SJSA1 (cell line): ENCODE results near the gene TRERF1. TPM values are rescaled to one million over a fixed set of nuclear protein-coding genes. Genes with fewer than 3 reads are reported as not detected.
"Not testable (repeated sequence)": the region's sequence is repeated elsewhere in the genome, so short reads cannot be mapped to it uniquely, and the experiment has no call there.

ENCODE experiments used
- DNase-seq, 2 experiments: peaks; one replicate each; pipeline ENCODE4 v3.0.0-alpha.2; 2015 to 2020; ENCODE audit warnings: low spot score in 2 of 2, low read depth in 1 of 2
- H3K27ac ChIP-seq: fragments of 250-450 bp; sonication (Bioruptor Pico); 2 replicates; pipeline ENCODE4 v1.5.1; 2020; ENCODE audit warnings: mild to moderate bottlenecking, moderate library complexity
- H3K27me3 ChIP-seq: fragments of 250-450 bp; sonication (Bioruptor Pico); replicated peaks from 2 replicates; pipeline ENCODE4 v1.5.1; 2020; ENCODE audit warnings: mild to moderate bottlenecking, moderate library complexity
- H3K36me3 ChIP-seq: fragments of 250-450 bp; sonication (Bioruptor Pico); 2 replicates; pipeline ENCODE4 v1.5.1; 2020; ENCODE audit warnings: mild to moderate bottlenecking
- H3K4me1 ChIP-seq: fragments of 250-450 bp; sonication (Bioruptor Pico); replicated peaks from 2 replicates; pipeline ENCODE4 v1.6.1; 2021; ENCODE audit warnings: mild to moderate bottlenecking
- H3K4me3 ChIP-seq: fragments of 250-450 bp; sonication (Bioruptor Pico); 2 replicates; pipeline ENCODE4 v1.5.1; 2020; ENCODE audit warnings: mild to moderate bottlenecking
- H3K9me3 ChIP-seq: fragments of 250-450 bp; sonication (Bioruptor Pico); replicated peaks from 2 replicates; pipeline ENCODE4 v1.5.1; 2020; ENCODE audit warnings: mild to moderate bottlenecking
- total RNA-seq: library from RNA; depleted of rRNA; stranded (reverse); fragments of >200 nt; shearing (Covaris generic); gene quantifications from 2 replicates; pipeline ENCODE4 v1.2.3, GENCODE V29; 2014

The TRERF1 gene
- total RNA-seq, 1 experiment from 2014 or later = 3.6 TPM

DNA sequence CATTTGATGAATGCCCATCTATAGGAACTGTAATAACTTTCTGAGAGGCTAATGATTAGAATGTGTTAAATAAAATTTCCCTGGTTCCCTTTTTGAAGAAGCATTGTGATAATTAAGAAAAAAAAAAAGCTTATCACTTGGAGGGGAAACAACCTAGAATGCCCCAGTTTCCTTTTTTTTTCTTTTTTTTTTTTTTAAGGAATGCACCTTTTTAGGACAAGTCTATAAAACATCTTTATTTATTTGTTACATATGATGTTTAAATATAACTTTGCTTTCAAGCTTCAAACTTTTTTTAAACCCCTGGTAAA lies 226.7 kb downstream of the TRERF1 start:
- DNase-seq = no peak
- H3K36me3 ChIP-seq = no peaks in the 10 kb centered on the region
- peaks cover 26% of the 10 kb centered on the region for H3K4me1 ChIP-seq
- no peak overlapping the region for H3K27ac ChIP-seq
- no peaks in the 10 kb centered on the region for H3K9me3 ChIP-seq
- H3K4me3 ChIP-seq = no peak overlapping the region
- no peaks in the 10 kb centered on the region for H3K27me3 ChIP-seq

DNA sequence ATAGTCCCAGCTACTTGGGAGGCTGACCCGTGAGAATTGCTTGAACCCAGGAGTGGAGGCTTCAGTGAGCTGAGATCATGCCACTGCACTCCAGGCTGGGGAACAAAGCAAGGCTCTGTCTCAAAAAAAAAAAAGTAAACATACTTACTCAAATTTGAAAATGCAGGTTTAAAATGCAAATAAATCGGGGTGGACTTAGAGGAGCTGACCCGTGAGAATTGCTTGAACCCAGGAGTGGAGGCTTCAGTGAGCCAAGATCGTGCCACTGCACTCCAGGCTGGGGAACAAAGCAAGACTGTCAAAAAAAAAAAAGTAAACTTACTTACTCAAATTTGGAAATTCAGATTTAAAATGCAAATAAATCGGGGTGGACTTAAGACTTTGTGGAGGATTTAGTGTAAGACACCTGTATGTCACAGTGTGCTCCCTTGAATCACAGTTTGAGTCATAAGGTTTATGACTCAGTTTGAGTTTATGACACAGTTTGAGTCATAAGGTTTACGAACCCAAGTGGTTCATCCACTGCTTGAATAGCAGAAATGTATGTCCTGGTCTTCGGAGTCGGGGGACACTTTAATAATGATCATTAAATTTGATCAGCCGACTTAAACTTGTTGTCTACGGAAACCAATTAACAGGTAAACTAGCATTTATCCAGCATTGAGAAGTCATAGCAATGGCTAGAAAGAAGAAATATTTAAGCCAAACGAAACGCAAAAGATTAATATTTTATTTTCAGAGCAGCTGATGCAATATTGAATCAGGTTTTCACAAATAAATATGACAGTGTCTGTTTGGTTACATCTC lies 227.3 kb downstream of the TRERF1 start:
- Histone ChIP-seq H3K27ac (no peak overlapping the region), H3K27me3 (no peaks in the 10 kb centered on the region), H3K4me3 (no peak overlapping the region), H3K9me3 (no peaks in the 10 kb centered on the region), H3K4me1 (peaks cover 26% of the 10 kb centered on the region), H3K36me3 (no peaks in the 10 kb centered on the region)
- peak in 1 of 2 experiments; percentile 49 for DNase-seq

DNA sequence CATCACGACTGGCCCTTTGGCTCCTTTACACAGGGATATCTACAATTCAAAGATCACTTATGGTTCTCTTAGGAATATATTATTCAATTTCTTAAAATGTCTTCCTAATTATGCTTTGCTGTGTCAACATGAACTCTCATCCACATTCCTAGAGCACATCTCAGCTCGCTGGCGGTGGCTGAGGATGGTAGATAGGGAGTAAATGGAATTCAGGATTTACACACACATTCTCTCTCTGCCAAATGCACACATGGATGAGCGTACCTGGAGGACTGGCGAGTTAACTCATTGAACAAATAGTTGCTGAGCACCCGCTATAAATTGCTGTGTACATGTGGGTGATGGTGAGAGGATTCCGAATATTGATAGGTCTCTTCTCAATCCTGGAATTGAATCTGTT lies 229.3 kb downstream of the TRERF1 start:
- H3K36me3 ChIP-seq = no peaks in the 10 kb centered on the region
- no peaks in the 10 kb centered on the region for H3K9me3 ChIP-seq
- H3K27me3 ChIP-seq = no peaks in the 10 kb centered on the region
- DNase-seq = no peak
- no peak overlapping the region for H3K4me3 ChIP-seq
- H3K27ac ChIP-seq = no peak overlapping the region
- peaks cover 23% of the 10 kb centered on the region for H3K4me1 ChIP-seq

DNA sequence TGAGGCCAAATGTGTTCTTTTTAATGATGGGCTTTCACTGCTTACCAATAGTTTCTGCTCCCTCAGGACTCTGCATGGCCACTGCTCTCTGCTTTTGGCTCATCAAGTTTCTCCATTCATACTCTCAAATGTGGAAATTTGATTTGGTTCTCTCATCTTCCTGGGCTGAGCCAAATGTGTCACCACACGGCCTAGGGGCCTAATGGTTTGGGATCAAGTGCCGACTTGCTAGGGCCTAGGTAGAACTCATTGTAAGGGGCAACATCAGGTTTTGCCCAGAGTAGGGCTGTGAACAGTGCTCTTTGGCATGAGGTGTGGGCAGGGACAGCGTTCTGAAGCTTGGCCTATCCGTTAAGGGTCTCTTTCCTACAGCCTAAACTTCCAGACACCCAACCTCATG lies 230.2 kb downstream of the TRERF1 start:
- Histone ChIP-seq H3K4me3 (no peak overlapping the region), H3K9me3 (no peaks in the 10 kb centered on the region), H3K27me3 (no peaks in the 10 kb centered on the region), H3K4me1 (peaks cover 18% of the 10 kb centered on the region), H3K36me3 (0 out of 2 replicates have a peak, but pooled peaks cover under 1% of the 10 kb centered on the region), H3K27ac (no peak overlapping the region)
- DNase-seq = no peak

DNA sequence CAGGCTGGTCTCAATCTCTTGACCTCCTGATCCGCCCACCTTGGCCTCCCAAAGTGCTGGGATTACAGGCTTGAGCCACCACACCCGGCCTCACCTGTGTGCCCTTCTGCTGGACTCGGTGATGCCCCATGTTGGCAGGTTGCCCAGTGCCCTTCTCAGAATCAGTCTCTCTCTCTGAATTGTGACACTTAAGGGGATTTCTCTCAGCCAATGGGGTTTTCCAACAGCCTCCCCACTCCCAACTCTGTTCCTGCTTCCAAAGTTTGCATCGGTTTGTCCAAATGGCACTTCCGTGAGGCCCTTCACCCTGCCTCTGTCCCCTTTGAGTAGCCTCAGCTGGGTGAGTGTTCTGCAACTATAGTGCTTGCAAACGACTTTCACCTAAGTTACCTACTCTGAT lies 230.9 kb downstream of the TRERF1 start:
- Histone ChIP-seq H3K27me3 (no peaks in the 10 kb centered on the region), H3K4me1 (peaks cover 12% of the 10 kb centered on the region), H3K9me3 (no peaks in the 10 kb centered on the region), H3K27ac (no peak overlapping the region), H3K36me3 (0 out of 2 replicates have a peak, but pooled peaks cover 2% of the 10 kb centered on the region), H3K4me3 (no peak overlapping the region)
- DNase-seq = no peak

DNA sequence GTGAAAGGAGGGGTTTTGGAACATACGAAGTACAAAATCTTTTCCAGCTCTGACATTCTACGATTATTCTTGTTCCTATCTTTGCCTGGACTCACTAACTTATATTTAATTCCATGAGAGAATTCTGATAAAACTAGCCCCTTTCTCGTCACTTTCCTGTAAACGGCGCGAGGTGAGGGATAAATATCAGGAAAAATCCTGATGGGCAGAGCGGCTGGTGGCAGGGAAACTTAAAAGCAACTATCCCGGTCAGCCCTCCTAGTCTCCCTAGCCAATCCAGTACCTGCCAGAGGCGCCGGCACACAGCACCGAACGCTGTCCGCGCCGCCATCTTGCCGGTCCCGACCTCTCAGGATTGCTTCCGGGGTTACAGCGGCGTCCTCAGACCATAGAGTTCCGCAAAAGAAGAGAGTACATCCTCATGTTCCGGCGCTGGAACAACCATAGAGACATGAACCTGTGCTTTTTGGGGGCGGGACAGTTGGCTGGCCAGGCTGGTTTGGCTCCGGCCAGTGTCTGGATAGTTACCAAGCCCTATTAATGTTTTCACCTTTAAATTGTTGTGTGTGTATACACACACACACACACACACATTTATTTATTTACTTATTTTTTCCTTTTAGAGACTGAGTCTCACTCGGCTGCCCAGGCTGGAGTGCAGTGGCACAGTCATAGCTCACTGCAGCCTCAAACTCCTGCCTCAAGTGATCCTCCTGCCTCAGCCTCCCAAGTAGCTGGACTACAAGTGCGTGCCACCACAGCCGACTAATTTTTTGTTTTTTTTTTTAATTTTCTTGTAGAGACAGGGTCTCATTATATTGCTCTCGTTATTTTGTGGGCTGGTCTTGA lies 234.0 kb downstream of the TRERF1 start, which contains the start of gene MRPS10:
Gene MRPS10, minus strand, starts transcription at position 343 of the 849 bp plus-strand sequence. Its CDS starts 12 bp downstream, at position 331.
- H3K4me3 ChIP-seq = peak within 1 kb of the TSS; percentile 59
- peaks cover 17% of the 10 kb centered on the region for H3K36me3 ChIP-seq
- peak; percentile 84 to 93 for DNase-seq
- no peaks in the 10 kb centered on the region for H3K9me3 ChIP-seq
- peak within 1 kb of the TSS; percentile 47 for H3K27ac ChIP-seq
- peaks cover 5% of the 10 kb centered on the region for H3K4me1 ChIP-seq
- H3K27me3 ChIP-seq = no peaks in the 10 kb centered on the region

DNA sequence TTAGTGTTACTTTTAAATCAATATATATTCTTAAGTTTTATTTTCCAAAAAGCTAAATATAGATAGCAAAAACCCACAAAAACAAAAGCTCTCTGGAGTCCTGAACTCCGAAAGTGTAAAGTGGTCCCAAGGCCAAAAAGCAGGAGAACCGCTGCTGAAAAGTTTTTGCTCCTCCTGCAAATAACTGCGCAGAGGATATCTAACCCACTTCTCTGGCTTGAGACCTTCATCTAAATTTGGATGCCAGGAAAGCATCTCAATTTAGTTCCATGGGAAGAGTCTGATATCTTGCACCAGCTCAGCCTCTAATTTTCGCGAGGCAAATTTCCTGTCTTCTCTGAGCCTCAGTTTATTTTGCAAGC lies 234.6 kb downstream of the TRERF1 start:
- peaks cover 23% of the 10 kb centered on the region for H3K36me3 ChIP-seq
- H3K9me3 ChIP-seq = no peaks in the 10 kb centered on the region
- H3K4me3 ChIP-seq = peak overlapping the region; percentile 59
- H3K4me1 ChIP-seq = peaks cover 5% of the 10 kb centered on the region
- no peaks in the 10 kb centered on the region for H3K27me3 ChIP-seq
- H3K27ac ChIP-seq = peak overlapping the region; percentile 47
- DNase-seq = no peak

DNA sequence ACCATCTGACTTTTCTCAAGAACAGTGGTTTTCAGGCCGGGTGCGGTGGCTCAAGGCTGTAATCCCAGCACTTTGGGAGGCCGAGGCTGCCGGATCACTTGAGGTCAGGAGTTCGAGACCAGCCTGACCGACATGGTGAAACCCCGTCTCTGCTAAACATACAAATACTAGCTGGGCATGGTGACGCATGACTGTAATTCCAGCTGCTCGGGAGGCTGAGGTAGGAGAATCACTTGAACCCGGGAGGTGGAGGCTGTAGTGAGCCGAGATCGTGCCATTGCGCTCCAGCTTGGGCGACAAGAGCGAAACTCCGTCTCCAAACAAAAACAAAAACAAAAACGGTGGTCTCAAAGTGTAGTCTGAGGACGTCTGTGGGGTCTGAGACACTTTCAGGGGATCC lies 235.2 kb downstream of the TRERF1 start:
- Histone ChIP-seq H3K4me3 (peak overlapping the region; percentile 59), H3K36me3 (peaks cover 29% of the 10 kb centered on the region)
- DNase-seq, H3K27ac ChIP-seq, H3K27me3 ChIP-seq, H3K4me1 ChIP-seq, H3K9me3 ChIP-seq: not testable (repeated sequence)

DNA sequence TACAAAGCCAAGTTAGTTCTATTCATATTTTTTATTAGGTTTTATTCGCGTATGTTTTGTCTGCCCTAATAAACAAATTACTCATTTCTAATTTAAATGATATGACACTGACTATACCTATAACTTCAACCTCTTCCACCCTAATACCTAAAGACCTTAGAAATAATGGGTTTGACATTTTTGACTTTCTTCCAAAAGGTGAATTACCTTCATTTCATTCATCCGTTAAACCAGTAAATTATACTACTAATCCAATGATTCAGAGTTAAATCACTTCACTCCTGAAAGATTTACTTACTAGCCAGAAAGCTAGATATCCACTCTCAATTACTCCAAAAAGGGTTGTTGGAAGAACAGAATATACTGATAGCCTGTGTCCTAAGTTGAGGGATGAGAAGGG lies 239.3 kb downstream of the TRERF1 start:
- no peak for DNase-seq
- peaks cover 5% of the 10 kb centered on the region for H3K4me1 ChIP-seq
- peaks cover 67% of the 10 kb centered on the region for H3K36me3 ChIP-seq
- no peak overlapping the region for H3K27ac ChIP-seq
- no peaks in the 10 kb centered on the region for H3K27me3 ChIP-seq
- no peak overlapping the region for H3K4me3 ChIP-seq
- no peaks in the 10 kb centered on the region for H3K9me3 ChIP-seq

DNA sequence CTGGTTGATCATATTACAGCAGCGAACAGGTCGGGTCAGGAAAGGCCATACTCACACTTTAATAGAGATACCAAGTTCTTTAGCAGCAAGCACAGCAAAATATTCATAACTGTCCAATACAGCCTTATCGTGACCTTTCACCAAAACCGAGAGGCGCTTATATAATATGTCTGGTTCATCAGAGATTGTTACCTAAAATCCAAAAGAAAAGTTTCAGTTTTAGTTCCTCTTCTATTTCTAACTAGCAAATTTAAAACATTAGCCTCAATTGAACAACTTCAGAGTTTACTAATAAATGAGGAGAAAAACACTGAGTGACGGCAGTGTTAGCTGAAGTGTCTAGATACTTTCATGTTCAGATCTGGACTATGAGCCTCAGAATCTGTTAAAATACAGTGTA lies 240.0 kb downstream of the TRERF1 start:
- Histone ChIP-seq H3K27ac (no peak overlapping the region), H3K4me1 (peaks cover 4% of the 10 kb centered on the region), H3K4me3 (no peak overlapping the region), H3K36me3 (peaks cover 68% of the 10 kb centered on the region), H3K27me3 (no peaks in the 10 kb centered on the region), H3K9me3 (no peaks in the 10 kb centered on the region)
- DNase-seq = no peak

DNA sequence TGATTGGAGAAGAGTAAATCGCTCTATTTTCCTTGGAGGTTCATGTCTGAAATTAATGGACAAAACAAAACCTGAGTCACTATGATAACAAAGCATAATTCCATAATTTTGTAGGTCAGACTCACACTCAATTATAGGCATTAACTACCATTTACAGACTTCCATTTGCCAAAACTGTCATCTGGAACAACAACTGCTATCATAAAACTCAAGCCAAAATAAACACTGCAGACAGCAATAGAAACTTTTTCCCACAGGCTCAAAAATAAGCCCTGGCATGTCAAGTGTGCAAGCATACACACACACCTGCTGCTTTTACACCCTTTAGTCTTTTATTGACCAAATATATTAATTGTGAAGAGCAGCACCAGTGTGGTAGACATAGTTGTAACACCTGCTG lies 241.2 kb downstream of the TRERF1 start:
- DNase-seq = no peak
- Histone ChIP-seq H3K27ac (no peak overlapping the region), H3K36me3 (peaks cover 72% of the 10 kb centered on the region), H3K4me3 (no peak overlapping the region), H3K4me1 (no peaks in the 10 kb centered on the region), H3K9me3 (no peaks in the 10 kb centered on the region), H3K27me3 (no peaks in the 10 kb centered on the region)

DNA sequence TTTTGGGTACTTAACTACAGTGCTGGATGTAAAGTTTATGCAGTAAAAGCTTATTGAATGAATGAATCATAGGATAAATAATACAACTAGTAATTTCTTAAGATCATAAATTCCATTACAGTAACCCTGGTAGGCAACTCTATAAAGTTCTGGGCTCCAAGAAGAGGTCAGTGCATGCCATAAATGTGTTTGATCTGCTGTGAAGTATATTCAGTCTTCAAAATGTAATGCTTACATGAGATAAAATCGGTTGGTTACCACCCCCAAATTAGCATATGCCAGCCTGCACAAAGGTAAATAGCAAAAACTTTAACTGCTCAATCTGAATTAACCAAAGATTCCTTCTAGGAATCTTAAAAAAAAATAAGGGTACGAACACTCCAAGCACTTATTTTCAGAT lies 244.2 kb downstream of the TRERF1 start:
- DNase-seq, H3K27me3 ChIP-seq, H3K27ac ChIP-seq, H3K4me3 ChIP-seq, H3K9me3 ChIP-seq, H3K4me1 ChIP-seq: not testable (repeated sequence)
- peaks cover 74% of the 10 kb centered on the region for H3K36me3 ChIP-seq

DNA sequence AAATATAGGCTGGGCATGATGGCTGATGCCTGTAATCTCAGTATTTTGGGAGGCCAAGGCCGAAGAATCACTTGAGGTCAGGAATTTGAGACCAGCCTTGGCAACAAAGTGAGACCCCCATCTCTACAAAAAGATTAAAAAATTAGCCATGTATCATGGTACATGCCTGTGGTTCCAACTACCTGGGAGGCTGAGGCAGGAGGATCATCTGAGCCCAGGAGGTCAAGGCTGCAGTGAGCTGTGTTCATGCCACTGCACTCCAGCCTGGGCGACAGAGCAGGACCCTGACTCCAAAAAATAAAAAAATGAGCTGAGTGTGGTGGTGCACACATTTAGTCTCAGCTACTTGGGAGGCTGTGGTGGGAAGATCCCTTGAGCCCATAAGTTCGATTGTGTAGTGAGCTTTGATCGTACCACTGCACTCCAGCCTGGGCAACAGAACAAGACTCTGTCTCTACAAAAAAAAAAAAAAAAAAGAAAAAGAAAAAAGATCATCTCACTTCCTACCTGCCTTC lies 246.9 kb downstream of the TRERF1 start:
- Histone ChIP-seq H3K36me3 (peaks cover 49% of the 10 kb centered on the region), H3K4me1 (peaks cover 9% of the 10 kb centered on the region), H3K27me3 (no peaks in the 10 kb centered on the region), H3K4me3 (no peak overlapping the region), H3K9me3 (no peaks in the 10 kb centered on the region), H3K27ac (no peak overlapping the region)
- DNase-seq = no peak

DNA sequence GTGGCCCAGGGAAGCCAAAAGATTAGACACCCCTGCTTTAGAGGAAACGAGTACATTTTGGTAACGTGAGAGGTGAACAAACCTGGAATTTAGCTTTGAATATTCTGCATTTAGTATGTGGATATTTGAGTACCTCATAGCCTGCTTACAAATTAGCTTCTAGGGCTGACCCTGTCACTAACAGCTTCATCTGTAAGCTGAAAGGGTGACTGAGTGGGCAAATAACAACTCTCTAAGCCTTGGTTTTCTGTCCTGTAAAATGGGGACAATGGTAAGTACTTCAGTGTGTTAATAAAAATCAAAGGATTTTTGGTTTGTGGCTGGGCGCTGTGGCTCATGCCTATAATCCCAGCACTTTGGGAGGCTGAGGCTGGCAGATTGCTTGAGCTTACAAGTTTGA lies 248.5 kb downstream of the TRERF1 start:
- Histone ChIP-seq H3K27ac (no peak overlapping the region), H3K4me3 (no peak overlapping the region), H3K27me3 (no peaks in the 10 kb centered on the region), H3K36me3 (peaks cover 33% of the 10 kb centered on the region), H3K9me3 (no peaks in the 10 kb centered on the region), H3K4me1 (peaks cover 18% of the 10 kb centered on the region)
- no peak for DNase-seq
